Neuron (in vitro differentiated cells): ENCODE results near the gene C16orf54.
"Not testable (repeated sequence)": the region's sequence is repeated elsewhere in the genome, so short reads cannot be mapped to it uniquely, and the experiment has no call there.

Experiments
- H2AFZ ChIP-seq: one replicate; pipeline ENCODE4 v1.6.1; 2013; ENCODE audit warnings: low read depth, mild to moderate bottlenecking, inconsistent platforms, low read length, moderate library complexity
- H3K27me3 ChIP-seq: one replicate; pipeline ENCODE4 v1.6.1; 2013; ENCODE audit warnings: low read length; ENCODE audit not compliant: insufficient read depth
- H3K36me3 ChIP-seq: one replicate; pipeline ENCODE4 v1.6.1; 2013; ENCODE audit warnings: low read length; ENCODE audit not compliant: insufficient read depth
- H3K4me1 ChIP-seq: one replicate; pipeline ENCODE4 v1.6.1; 2013; ENCODE audit warnings: low read length; ENCODE audit not compliant: insufficient read depth
- H3K4me3 ChIP-seq: 2 replicates; pipeline ENCODE4 v1.5.1; 2013; ENCODE audit warnings: mild to moderate bottlenecking, low read length, moderate library complexity
- H3K9me3 ChIP-seq: one replicate; pipeline ENCODE4 v1.6.1; 2013; ENCODE audit warnings: low read length

C16orf54 gene

GRCh38 chr16:29761280-29761651, 15.5 kb upstream of the C16orf54 start:
- not testable (repeated sequence) for H3K27me3 ChIP-seq, H3K4me1 ChIP-seq, H3K4me3 ChIP-seq, H3K9me3 ChIP-seq, H2AFZ ChIP-seq, H3K36me3 ChIP-seq

- Histone ChIP-seq H3K36me3 (no peaks in the 10 kb centered on the region), H3K4me3 (no peak overlapping the region), H3K4me1 (no peaks in the 10 kb centered on the region), H2AFZ (no peak overlapping the region), H3K9me3 (no peaks in the 10 kb centered on the region), H3K27me3 (peaks cover 3% of the 10 kb centered on the region)
Observed at GRCh38 chr16:29760567-29761279, 14.9 kb upstream of the C16orf54 start.

- Histone ChIP-seq H3K4me3 (no peak overlapping the region), H3K4me1 (no peaks in the 10 kb centered on the region), H3K9me3 (no peaks in the 10 kb centered on the region), H3K36me3 (no peaks in the 10 kb centered on the region), H2AFZ (no peak overlapping the region), H3K27me3 (no peaks in the 10 kb centered on the region)
Observed at GRCh38 chr16:29757950-29758466, 12.2 kb upstream of the C16orf54 start.

GRCh38 chr16:29757086-29757485, 11.3 kb upstream of the C16orf54 start:
- not testable (repeated sequence) for H3K4me3 ChIP-seq, H2AFZ ChIP-seq, H3K27me3 ChIP-seq, H3K9me3 ChIP-seq, H3K4me1 ChIP-seq, H3K36me3 ChIP-seq

GRCh38 chr16:29756654-29757053, 10.9 kb upstream of the C16orf54 start:
- Histone ChIP-seq H3K4me3 (no peak overlapping the region), H3K9me3 (no peaks in the 10 kb centered on the region), H3K4me1 (no peaks in the 10 kb centered on the region), H3K27me3 (no peaks in the 10 kb centered on the region), H3K36me3 (no peaks in the 10 kb centered on the region), H2AFZ (no peak overlapping the region)

- Histone ChIP-seq H2AFZ (no peak overlapping the region), H3K36me3 (no peaks in the 10 kb centered on the region), H3K9me3 (no peaks in the 10 kb centered on the region), H3K4me1 (no peaks in the 10 kb centered on the region), H3K27me3 (no peaks in the 10 kb centered on the region), H3K4me3 (no peak overlapping the region)
Observed at GRCh38 chr16:29753516-29753915, 7.7 kb upstream of the C16orf54 start.

- not testable (repeated sequence) for H3K9me3 ChIP-seq, H3K4me1 ChIP-seq, H3K36me3 ChIP-seq, H3K4me3 ChIP-seq, H2AFZ ChIP-seq, H3K27me3 ChIP-seq
Observed at GRCh38 chr16:29748760-29749149, 3.0 kb upstream of the C16orf54 start.

- no peak overlapping the region for H2AFZ ChIP-seq
- no peaks in the 10 kb centered on the region for H3K36me3 ChIP-seq
- no peak overlapping the region for H3K4me3 ChIP-seq
- H3K4me1 ChIP-seq, result no peaks in the 10 kb centered on the region
- H3K9me3 ChIP-seq, result no peaks in the 10 kb centered on the region
- H3K27me3 ChIP-seq, result peaks cover 2% of the 10 kb centered on the region
Observed at GRCh38 chr16:29747947-29748759, 2.4 kb upstream of the C16orf54 start.

- H3K27me3 ChIP-seq, H3K36me3 ChIP-seq, H2AFZ ChIP-seq, H3K4me1 ChIP-seq, H3K9me3 ChIP-seq, H3K4me3 ChIP-seq: not testable (repeated sequence)
Observed at GRCh38 chr16:29746518-29746917, 728 bp upstream of the C16orf54 start.

- Histone ChIP-seq H3K27me3 (peaks cover 5% of the 10 kb centered on the region), H3K4me3 (no peak overlapping the region), H3K4me1 (no peaks in the 10 kb centered on the region), H3K9me3 (peaks cover 3% of the 10 kb centered on the region), H3K36me3 (no peaks in the 10 kb centered on the region), H2AFZ (no peak overlapping the region)
Observed at GRCh38 chr16:29745121-29745852, 503 bp downstream of the C16orf54 start.

- Histone ChIP-seq H3K4me3 (no peak overlapping the region), H3K36me3 (no peaks in the 10 kb centered on the region), H3K27me3 (peaks cover 5% of the 10 kb centered on the region), H3K4me1 (no peaks in the 10 kb centered on the region), H2AFZ (no peak overlapping the region), H3K9me3 (peaks cover 3% of the 10 kb centered on the region)
Observed at GRCh38 chr16:29744541-29745101, 1.2 kb downstream of the C16orf54 start.

GRCh38 chr16:29743827-29744531, 1.8 kb downstream of the C16orf54 start:
- Histone ChIP-seq H3K4me3 (no peak overlapping the region), H3K27me3 (peaks cover 5% of the 10 kb centered on the region), H2AFZ (no peak overlapping the region), H3K4me1 (no peaks in the 10 kb centered on the region), H3K9me3 (peaks cover 3% of the 10 kb centered on the region), H3K36me3 (no peaks in the 10 kb centered on the region)
